Loucy (cell line): ENCODE data around the gene SCD.

ENCODE experiments used
- H2AFZ ChIP-seq: fragments of 200-600 bp; sonication (generic); 2 replicates; pipeline ENCODE4 v1.6.0; 2016; ENCODE audit warnings: antibody characterized with exemption, mild to moderate bottlenecking, low read length, moderate library complexity
- H3F3A ChIP-seq: fragments of 200-600 bp; 2 replicates; pipeline ENCODE4 v1.6.0; 2016; ENCODE audit warnings: antibody characterized with exemption, low read depth, mild to moderate bottlenecking
- H3K27me3 ChIP-seq: fragments of 200-600 bp; sonication (generic); 2 replicates; pipeline ENCODE4 v1.6.1; 2014; ENCODE audit warnings: low read length, mild to moderate bottlenecking; ENCODE audit not compliant: insufficient read depth, poor library complexity, severe bottlenecking
- H3K36me3 ChIP-seq: fragments of 200-600 bp; sonication (generic); 2 replicates; pipeline ENCODE4 v1.6.1; 2016; ENCODE audit warnings: low read length; ENCODE audit not compliant: insufficient read depth
- H3K4me1 ChIP-seq: fragments of 200-600 bp; sonication (generic); 2 replicates; pipeline ENCODE4 v1.5.1; 2014; ENCODE audit warnings: low read length, mild to moderate bottlenecking; ENCODE audit not compliant: insufficient read depth, poor library complexity, severe bottlenecking
- H3K4me2 ChIP-seq: fragments of 200-600 bp; sonication (generic); 2 replicates; pipeline ENCODE4 v1.6.0; 2014; ENCODE audit warnings: antibody characterized with exemption, low read length, low read depth, mild to moderate bottlenecking; ENCODE audit not compliant: poor library complexity, severe bottlenecking
- H3K4me3 ChIP-seq: fragments of 200-600 bp; sonication (generic); 2 replicates; pipeline ENCODE4 v1.5.1; 2014; ENCODE audit warnings: low read length, mild to moderate bottlenecking, mixed read lengths; ENCODE audit not compliant: poor library complexity, severe bottlenecking
- H3K79me2 ChIP-seq: fragments of 200-600 bp; sonication (generic); 2 replicates; pipeline ENCODE4 v1.6.1; 2014; ENCODE audit warnings: low read length; ENCODE audit not compliant: insufficient read depth
- H3K9ac ChIP-seq: fragments of 200-600 bp; sonication (generic); 2 replicates; pipeline ENCODE4 v1.6.0; 2014; ENCODE audit warnings: mild to moderate bottlenecking, low read depth, low read length, moderate library complexity; ENCODE audit not compliant: poor library complexity, severe bottlenecking
- H3K9me2 ChIP-seq: fragments of 200-600 bp; sonication (generic); replicated peaks from 2 replicates; pipeline ENCODE4 v1.6.1; 2016; ENCODE audit warnings: low read depth, low read length, mixed read lengths
- H3K9me3 ChIP-seq: fragments of 200-600 bp; sonication (generic); 2 replicates; pipeline ENCODE4 v1.6.1; 2014; ENCODE audit warnings: mild to moderate bottlenecking, antibody characterized with exemption, low read length, low read depth; ENCODE audit not compliant: insufficient read depth
- H4K20me1 ChIP-seq: fragments of 200-600 bp; sonication (generic); 2 replicates; pipeline ENCODE4 v1.6.0; 2014; ENCODE audit warnings: antibody characterized with exemption, low read length, mild to moderate bottlenecking; ENCODE audit not compliant: insufficient read depth, poor library complexity, severe bottlenecking
- EZH2phosphoT487 ChIP-seq: fragments of 200-600 bp; IDR thresholded peaks from 2 replicates; pipeline ENCODE4 v1.6.1; 2018; ENCODE audit warnings: antibody characterized with exemption, mild to moderate bottlenecking, moderate library complexity, borderline replicate concordance
- TF ChIP-seq, protein P1 (sequence below): fragments of 200-600 bp; sonication (generic); conservative IDR thresholded peaks from 2 replicates; pipeline ENCODE4 v1.5.1; 2014; ENCODE audit warnings: mild to moderate bottlenecking, antibody characterized with exemption, low read length

Gene SCD

DNA sequence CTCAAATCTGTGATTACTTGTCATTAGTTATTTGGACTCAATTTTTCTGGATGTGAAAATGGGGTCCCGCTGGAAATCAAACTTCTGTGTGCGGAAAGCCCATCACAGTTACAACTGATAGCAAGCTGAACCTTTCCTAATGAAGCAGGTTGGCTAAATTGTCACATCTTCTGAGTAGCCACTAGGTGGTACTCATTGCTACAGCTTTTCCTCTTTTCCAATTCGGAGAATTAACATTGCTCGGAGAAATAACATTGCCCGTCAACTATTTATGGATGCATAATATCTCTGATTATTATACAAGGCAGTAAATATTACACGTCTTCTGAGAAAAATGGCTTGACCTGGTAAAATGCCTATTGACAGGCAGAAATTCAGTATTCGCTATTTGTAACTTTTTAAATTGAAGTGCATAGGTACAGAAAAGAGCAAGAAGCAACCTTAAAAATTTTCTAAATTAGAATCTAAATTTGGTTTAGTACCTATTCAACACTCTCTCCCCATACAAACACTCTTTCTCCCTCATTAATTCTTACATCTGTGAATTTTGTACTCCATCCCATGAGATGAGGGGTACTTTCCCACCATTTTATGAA is 43.2 kb upstream of the SCD start:
- Histone ChIP-seq H3K4me2 (no peak overlapping the region), H3F3A (no peaks in the 10 kb centered on the region), H3K79me2 (no peaks in the 10 kb centered on the region), H2AFZ (no peak overlapping the region), H3K4me3 (no peak overlapping the region), H3K9ac (no peak overlapping the region), H3K36me3 (no peaks in the 10 kb centered on the region), H3K27me3 (no peaks in the 10 kb centered on the region), H3K9me3 (no peaks in the 10 kb centered on the region), H3K9me2 (no peaks in the 10 kb centered on the region), H3K4me1 (no peaks in the 10 kb centered on the region), H4K20me1 (no peaks in the 10 kb centered on the region)
- no peak for TF ChIP-seq EZH2phosphoT487
- TF ChIP-seq, protein P1, sequence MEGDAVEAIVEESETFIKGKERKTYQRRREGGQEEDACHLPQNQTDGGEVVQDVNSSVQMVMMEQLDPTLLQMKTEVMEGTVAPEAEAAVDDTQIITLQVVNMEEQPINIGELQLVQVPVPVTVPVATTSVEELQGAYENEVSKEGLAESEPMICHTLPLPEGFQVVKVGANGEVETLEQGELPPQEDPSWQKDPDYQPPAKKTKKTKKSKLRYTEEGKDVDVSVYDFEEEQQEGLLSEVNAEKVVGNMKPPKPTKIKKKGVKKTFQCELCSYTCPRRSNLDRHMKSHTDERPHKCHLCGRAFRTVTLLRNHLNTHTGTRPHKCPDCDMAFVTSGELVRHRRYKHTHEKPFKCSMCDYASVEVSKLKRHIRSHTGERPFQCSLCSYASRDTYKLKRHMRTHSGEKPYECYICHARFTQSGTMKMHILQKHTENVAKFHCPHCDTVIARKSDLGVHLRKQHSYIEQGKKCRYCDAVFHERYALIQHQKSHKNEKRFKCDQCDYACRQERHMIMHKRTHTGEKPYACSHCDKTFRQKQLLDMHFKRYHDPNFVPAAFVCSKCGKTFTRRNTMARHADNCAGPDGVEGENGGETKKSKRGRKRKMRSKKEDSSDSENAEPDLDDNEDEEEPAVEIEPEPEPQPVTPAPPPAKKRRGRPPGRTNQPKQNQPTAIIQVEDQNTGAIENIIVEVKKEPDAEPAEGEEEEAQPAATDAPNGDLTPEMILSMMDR, result peak; percentile 75

DNA sequence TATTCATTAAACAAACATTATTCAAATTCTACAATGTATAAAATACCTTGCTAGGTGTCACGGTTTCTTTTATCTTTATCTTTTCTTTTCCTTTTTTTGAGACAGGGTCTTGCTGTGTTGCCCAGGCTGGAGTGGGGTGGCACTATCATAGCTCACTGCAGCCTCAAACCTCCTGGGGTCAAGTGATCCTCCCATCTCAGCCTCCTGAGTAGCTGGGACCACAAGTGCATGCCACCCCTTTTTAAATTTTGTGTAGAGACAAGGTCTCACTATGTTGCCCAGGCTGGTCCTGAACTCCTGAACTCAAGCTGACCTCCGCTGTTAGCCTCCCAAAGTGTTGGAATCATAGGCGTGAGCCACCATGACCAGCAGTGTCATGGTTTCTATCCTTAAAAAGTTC is 42.6 kb upstream of the SCD start:
- Histone ChIP-seq H3K9me2 (no peaks in the 10 kb centered on the region), H4K20me1 (no peaks in the 10 kb centered on the region), H3K9ac (no peak overlapping the region), H3F3A (no peaks in the 10 kb centered on the region), H3K9me3 (no peaks in the 10 kb centered on the region), H3K36me3 (no peaks in the 10 kb centered on the region), H2AFZ (no peak overlapping the region), H3K79me2 (no peaks in the 10 kb centered on the region), H3K4me1 (no peaks in the 10 kb centered on the region), H3K4me2 (no peak overlapping the region), H3K27me3 (peaks cover 2% of the 10 kb centered on the region), H3K4me3 (no peak overlapping the region)
- TF ChIP-seq, protein P1, result no peak
- no peak for TF ChIP-seq EZH2phosphoT487

DNA sequence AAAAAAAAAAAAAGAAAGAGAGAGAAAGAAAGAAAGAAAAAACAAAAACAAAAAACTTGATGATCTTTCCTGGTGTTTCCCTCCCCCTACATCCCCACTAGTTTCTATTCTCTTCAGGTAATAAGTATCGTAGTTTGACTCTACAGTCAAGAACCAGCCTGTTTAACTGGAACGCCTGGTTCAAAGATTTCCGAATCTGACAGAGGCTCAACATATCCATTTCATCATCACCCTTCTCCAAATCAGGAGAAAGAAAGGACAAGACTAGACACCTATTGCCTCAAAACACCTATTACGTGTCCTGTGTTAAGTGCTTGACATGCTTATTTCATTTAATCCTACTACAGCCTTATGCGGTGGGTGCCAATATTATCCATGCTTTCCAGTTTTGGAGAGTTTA is 40.2 kb upstream of the SCD start:
- no peaks in the 10 kb centered on the region for H3F3A ChIP-seq
- no peaks in the 10 kb centered on the region for H3K9me3 ChIP-seq
- no peak overlapping the region for H2AFZ ChIP-seq
- no peaks in the 10 kb centered on the region for H3K9me2 ChIP-seq
- no peaks in the 10 kb centered on the region for H3K79me2 ChIP-seq
- no peaks in the 10 kb centered on the region for H3K36me3 ChIP-seq
- TF ChIP-seq EZH2phosphoT487, result no peak
- TF ChIP-seq, protein P1, result no peak
- no peak overlapping the region for H3K9ac ChIP-seq
- no peaks in the 10 kb centered on the region for H4K20me1 ChIP-seq
- H3K4me3 ChIP-seq, result no peak overlapping the region
- H3K27me3 ChIP-seq, result peaks cover 5% of the 10 kb centered on the region
- H3K4me2 ChIP-seq, result no peak overlapping the region
- no peaks in the 10 kb centered on the region for H3K4me1 ChIP-seq
